Tibial nerve (tissue), 4 donors: ENCODE measurements around the gene AGFG2. TPM values are rescaled to one million over a fixed set of nuclear protein-coding genes. Genes with fewer than 3 reads are reported as not detected.
A peak's percentile ranks its signal among the peaks of the same experiment; 100 is the strongest.

Experiments used
- DNase-seq, 2 donors: peaks; one replicate each; pipeline ENCODE4 v3.0.0-alpha.2; 2019; ENCODE audit warnings: low spot score in 2 of 2
- H3K27ac ChIP-seq, 4 donors: fragments of 200-600 bp; sonication (generic) in 3 of 4; one replicate each; pipeline ENCODE4 v1.5.1; 2017 to 2019; ENCODE audit warnings: mild to moderate bottlenecking in 1 of 4
- H3K27me3 ChIP-seq, 2 donors: fragments of 200-600 bp; sonication (generic) in 1 of 2; one replicate each; pipeline versions ENCODE4 v1.5.1 to v1.6.0; 2017 to 2019
- H3K36me3 ChIP-seq, 3 donors: fragments of 200-600 bp; sonication (generic); one replicate each; pipeline ENCODE4 v1.5.1; 2018 to 2019
- H3K4me1 ChIP-seq, 4 donors: fragments of 200-600 bp; sonication (generic) in 3 of 4; one replicate each; pipeline ENCODE4 v1.5.1; 2017 to 2019
- H3K4me3 ChIP-seq, 4 donors: fragments of 200-600 bp; sonication (generic) in 3 of 4; one replicate each; pipeline ENCODE4 v1.5.1; 2017 to 2019; ENCODE audit warnings: mild to moderate bottlenecking in 1 of 4, moderate library complexity in 1 of 4
- H3K9me3 ChIP-seq, 4 donors: fragments of 200-600 bp; sonication (generic) in 3 of 4; one replicate each; pipeline ENCODE4 v1.5.1; 2017 to 2019
- EP300 ChIP-seq, 2 donors: sonication (generic); formaldehyde crosslinking; IDR thresholded peaks; one replicate each; pipeline ENCODE4 v1.6.1; 2017; ENCODE audit warnings: antibody characterized with exemption in 2 of 2, mild to moderate bottlenecking in 1 of 2
- POLR2A ChIP-seq, 2 donors: fragments of 450-650 bp; IDR thresholded peaks; one replicate each; pipeline ENCODE4 v1.6.1; 2017; ENCODE audit warnings: antibody characterized with exemption in 2 of 2, mild to moderate bottlenecking in 2 of 2, moderate library complexity in 2 of 2
- WGBS, 2 donors: methylation state at CpG; one replicate each; pipeline ENCODE4 v1.1.5; 2018; 5-methylcytosine and 5-hydroxymethylcytosine counted together
- total RNA-seq, 4 donors: library from RNA; depleted of rRNA; stranded (reverse); fragments of >200 nt; gene quantifications; one replicate each; pipeline ENCODE4 v1.1.0, GENCODE V29; 2016
- TF ChIP-seq, protein P1 (sequence below), 5 experiments: fragments of 200-600 bp in 3 of 5; fragments of 450-650 bp in 2 of 5; sonication (generic) in 3 of 5; IDR thresholded peaks; one replicate each; pipeline ENCODE4 v1.5.1; 2016 to 2019; ENCODE audit warnings: antibody characterized with exemption in 5 of 5, mild to moderate bottlenecking in 3 of 5, moderate library complexity in 2 of 5

AGFG2 gene
- total RNA-seq, 4 donors from 2014 or later: 17.1 to 54.6 (median 35.0) TPM

DNA sequence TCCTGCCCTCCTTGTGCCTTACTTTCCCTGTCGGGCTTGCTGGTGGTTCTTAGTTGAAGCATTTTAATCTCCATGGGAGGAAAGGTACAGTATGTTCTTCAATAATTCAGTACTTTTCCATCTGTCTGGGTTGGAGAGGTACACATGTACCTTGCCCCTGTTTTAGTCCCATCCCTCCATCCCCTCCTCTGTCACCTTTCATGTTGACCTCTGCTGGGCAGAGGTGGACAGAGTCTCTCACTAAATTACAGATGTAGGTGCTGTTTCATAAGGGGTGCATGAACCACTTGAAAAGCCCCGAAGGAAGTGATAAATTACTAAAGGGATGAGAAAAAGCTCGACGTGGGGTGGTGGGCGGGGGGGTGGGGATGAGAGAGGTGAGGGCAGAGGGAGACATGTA, 5.4 kb downstream of the AGFG2 start:
- no peak for DNase-seq
- no peaks in the 10 kb centered on the region for H3K36me3 ChIP-seq
- no peaks in the 10 kb centered on the region for H3K9me3 ChIP-seq
- 40 to 45% methylated on average over 5 of the region's 5 CpGs for WGBS, 2 donors
- TF ChIP-seq POLR2A (IDR thresholded peaks at IDR 0.05) (no peak), EP300 (IDR thresholded peaks at IDR 0.05) (no peak)
- no peak overlapping the region for H3K4me3 ChIP-seq
- H3K27ac ChIP-seq: peak overlapping the region; percentile 72 to 92 (median 82)
- no peaks in the 10 kb centered on the region for H3K27me3 ChIP-seq
- peaks cover 4 to 100% (median 69%) of the 10 kb centered on the region in 4 donors for H3K4me1 ChIP-seq

DNA sequence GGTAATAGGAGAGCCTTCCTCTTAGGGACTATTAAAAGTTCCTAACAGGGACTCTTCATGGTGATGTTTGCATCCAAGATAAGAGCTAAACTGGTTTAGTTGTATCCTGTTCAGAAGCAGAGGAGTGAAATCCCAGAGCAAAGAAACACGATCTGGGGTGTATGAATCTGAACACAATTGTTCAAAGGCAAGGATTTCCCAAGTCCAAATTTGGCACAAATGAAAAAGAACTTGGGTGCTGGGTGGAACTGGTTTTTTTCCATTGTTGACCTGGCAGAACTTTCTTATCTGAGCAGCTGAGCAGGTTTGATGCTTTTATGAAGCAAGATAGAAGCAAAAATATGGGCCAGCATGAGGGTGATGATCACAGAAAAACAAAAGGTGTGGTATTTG, 6.0 kb downstream of the AGFG2 start:
- peaks cover 0 to 4% (median 0%) of the 10 kb centered on the region in 3 donors for H3K36me3 ChIP-seq
- no peaks in the 10 kb centered on the region for H3K27me3 ChIP-seq
- no peak for DNase-seq
- peak overlapping the region in 1 of 4 donors; percentile 3 for H3K4me3 ChIP-seq
- 6 to 20% methylated on average over 1 of the region's 1 CpG for WGBS, 2 donors
- H3K27ac ChIP-seq: peak overlapping the region; percentile 72 to 92 (median 82)
- H3K4me1 ChIP-seq: peaks cover 4 to 94% (median 69%) of the 10 kb centered on the region in 4 donors
- TF ChIP-seq POLR2A (IDR thresholded peaks at IDR 0.05): no peak
- TF ChIP-seq EP300 (IDR thresholded peaks at IDR 0.05): peak in 1 of 2 donors; percentile 53
- no peaks in the 10 kb centered on the region for H3K9me3 ChIP-seq

DNA sequence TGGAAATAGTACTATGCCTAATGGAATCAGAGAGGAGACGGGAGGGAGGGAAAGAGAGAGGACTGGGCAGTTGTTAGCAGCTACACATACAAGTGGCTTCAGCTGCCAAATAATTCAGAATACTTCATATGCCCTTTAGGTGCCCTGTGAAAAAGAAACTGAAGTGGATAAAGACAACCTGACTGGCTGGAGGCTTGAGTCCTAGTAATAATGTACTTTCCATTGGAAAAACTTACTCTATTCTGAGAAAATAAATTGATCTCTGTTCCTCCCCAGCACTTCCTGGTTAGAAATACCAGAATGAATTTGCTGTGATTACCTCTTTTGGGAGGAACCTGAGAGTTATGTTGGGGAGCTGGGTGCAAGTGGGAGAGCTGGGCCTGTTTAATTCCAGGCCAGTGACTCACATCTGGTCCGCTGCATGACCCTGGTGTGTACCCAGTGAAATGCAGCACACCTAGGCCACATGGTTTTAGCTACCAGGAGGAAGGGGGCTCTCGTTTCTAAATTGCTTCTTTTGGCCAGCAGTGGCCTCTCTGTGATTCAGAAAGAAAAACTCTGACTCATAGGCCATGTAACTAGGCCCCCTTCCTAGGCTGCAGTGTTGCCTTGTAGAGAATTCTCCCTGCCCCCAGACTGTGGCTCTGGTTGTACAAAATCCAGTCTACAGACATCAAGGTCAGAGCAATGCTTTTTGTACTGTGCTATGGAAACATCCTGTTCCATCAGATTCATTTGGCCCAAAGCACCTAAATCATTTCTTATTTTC, 6.5 kb downstream of the AGFG2 start:
- Histone ChIP-seq H3K4me1 (peaks cover 4 to 88% (median 64%) of the 10 kb centered on the region in 4 donors), H3K36me3 (peaks cover 0 to 8% (median 0%) of the 10 kb centered on the region in 3 donors), H3K4me3 (peak overlapping the region in 2 of 4 donors; percentile 0 to 3), H3K27me3 (no peaks in the 10 kb centered on the region), H3K9me3 (no peaks in the 10 kb centered on the region), H3K27ac (peak overlapping the region; percentile 72 to 92 (median 82))
- TF ChIP-seq, protein P1, sequence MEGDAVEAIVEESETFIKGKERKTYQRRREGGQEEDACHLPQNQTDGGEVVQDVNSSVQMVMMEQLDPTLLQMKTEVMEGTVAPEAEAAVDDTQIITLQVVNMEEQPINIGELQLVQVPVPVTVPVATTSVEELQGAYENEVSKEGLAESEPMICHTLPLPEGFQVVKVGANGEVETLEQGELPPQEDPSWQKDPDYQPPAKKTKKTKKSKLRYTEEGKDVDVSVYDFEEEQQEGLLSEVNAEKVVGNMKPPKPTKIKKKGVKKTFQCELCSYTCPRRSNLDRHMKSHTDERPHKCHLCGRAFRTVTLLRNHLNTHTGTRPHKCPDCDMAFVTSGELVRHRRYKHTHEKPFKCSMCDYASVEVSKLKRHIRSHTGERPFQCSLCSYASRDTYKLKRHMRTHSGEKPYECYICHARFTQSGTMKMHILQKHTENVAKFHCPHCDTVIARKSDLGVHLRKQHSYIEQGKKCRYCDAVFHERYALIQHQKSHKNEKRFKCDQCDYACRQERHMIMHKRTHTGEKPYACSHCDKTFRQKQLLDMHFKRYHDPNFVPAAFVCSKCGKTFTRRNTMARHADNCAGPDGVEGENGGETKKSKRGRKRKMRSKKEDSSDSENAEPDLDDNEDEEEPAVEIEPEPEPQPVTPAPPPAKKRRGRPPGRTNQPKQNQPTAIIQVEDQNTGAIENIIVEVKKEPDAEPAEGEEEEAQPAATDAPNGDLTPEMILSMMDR (IDR thresholded peaks at IDR 0.05): peak in 2 of 5 experiments; percentile 14 to 17
- no peak for TF ChIP-seq POLR2A (IDR thresholded peaks at IDR 0.05)
- peak; percentile 17 to 65 for TF ChIP-seq EP300 (IDR thresholded peaks at IDR 0.05)
- peak in 1 of 2 donors; percentile 47 for DNase-seq
- 20 to 29% methylated on average over 3 of the region's 3 CpGs for WGBS, 2 donors

DNA sequence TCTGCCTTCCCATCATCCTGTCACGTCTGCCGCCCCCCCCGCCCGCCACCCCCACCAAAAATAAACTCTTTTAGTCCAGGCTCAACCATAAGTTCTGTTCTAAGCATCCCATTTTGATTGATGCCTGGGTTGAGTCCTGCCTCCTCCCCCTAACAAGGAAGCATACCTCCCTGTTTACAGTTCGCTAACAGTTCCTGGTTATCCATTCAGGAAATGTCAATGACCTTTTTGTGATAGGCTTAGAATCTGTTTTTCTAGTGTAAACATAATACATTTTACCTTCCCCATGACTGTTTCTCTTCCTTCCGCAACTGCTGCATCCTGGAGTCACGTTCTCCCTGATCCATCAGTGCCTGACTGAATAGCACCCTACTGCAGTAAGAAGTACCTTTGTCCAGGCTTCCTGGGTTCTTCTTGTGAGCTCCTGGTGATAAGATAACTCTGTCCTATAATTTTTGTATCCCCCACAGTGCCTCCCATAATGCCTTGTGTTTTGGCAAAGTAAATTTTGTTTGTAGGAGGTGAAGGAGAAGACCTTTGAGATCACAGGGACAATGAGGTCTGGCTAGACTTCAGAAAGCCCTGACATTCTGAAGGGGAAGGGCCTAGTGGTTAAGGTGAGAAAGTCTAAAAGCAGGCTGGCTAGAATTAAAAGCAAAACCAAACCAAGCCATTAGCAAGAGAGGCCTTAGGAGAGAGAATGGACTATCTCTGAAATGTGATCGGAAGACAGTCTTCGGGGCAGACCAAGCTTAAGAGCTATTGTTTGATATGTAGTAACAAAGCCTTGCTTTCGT, 7.3 kb downstream of the AGFG2 start:
- Histone ChIP-seq H3K27ac (peak overlapping the region; percentile 72 to 92 (median 82)), H3K4me3 (peak overlapping the region in 1 of 4 donors; percentile 0), H3K27me3 (no peaks in the 10 kb centered on the region), H3K36me3 (peaks cover 0 to 13% (median 0%) of the 10 kb centered on the region in 3 donors), H3K9me3 (no peaks in the 10 kb centered on the region), H3K4me1 (peaks cover 4 to 81% (median 63%) of the 10 kb centered on the region in 4 donors)
- DNase-seq: no peak
- WGBS, 2 donors: 35 to 36% methylated on average over 10 of the region's 10 CpGs
- TF ChIP-seq POLR2A (IDR thresholded peaks at IDR 0.05): no peak
- TF ChIP-seq, protein P1 (IDR thresholded peaks at IDR 0.05): no peak
- TF ChIP-seq EP300 (IDR thresholded peaks at IDR 0.05): no peak

DNA sequence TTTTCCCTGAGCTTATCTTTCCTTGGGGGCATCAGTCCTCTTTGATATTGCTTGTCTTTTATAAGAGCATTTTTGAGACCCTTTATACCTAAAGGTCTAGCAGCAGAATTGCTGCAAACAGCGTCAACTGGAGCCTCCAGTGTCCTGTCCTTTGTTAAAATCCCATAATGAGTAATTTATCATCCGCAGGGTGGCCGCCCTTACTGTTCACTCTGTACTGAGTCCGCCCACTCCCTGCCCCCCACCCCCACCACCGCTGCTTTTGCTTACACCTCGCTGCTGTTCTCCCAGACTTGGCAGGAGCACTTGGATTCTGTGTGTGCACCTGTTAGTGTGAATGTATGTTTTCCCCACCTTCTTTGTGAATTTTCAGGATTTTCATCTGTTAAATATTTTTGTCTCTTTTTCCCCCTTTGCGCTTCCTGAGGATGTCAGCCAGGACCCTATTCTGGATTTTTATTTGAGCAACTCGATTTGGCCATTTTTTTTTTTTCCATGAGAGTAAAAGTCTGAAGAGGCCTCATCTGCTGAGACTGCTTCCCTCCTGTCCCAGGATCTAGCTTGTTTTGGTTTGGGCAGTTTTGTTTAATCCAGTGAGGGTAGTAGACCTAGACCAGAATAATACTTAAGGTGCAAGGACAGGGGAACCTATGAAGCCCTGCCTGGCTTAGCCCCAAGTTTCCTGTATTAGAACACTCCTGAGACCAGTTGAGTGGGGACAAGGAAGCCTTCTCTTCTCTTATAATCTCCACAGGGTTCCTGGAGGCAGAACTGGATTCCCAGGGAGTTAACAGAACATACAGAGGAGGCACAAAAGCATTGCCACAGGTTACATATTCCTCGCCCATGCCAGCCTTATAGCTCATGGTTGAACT, 8.2 kb downstream of the AGFG2 start:
- Histone ChIP-seq H3K4me3 (no peak overlapping the region), H3K4me1 (peaks cover 4 to 72% (median 63%) of the 10 kb centered on the region in 4 donors), H3K27me3 (no peaks in the 10 kb centered on the region), H3K36me3 (peaks cover 0 to 21% (median 0%) of the 10 kb centered on the region in 3 donors), H3K9me3 (no peaks in the 10 kb centered on the region), H3K27ac (peak overlapping the region; percentile 72 to 92 (median 82))
- DNase-seq: no peak
- TF ChIP-seq EP300 (IDR thresholded peaks at IDR 0.05) (no peak), POLR2A (IDR thresholded peaks at IDR 0.05) (no peak)
- TF ChIP-seq, protein P1 (IDR thresholded peaks at IDR 0.05): no peak
- 37 to 39% methylated on average over 9 of the region's 9 CpGs for WGBS, 2 donors
